RWPE2 (cell line): ENCODE results near the gene IGLON5.

Source experiments
- ATAC-seq: fragments of 200-7000 bp; cut with Tn5 transposase; 3 replicates; pipeline ENCODE4 v1.9.1; 2021; ENCODE audit warnings: low read depth
- DNase-seq: peaks from one replicate; pipeline ENCODE4 v3.0.0-alpha.2; 2020; ENCODE audit warnings: low spot score
- H3K27ac ChIP-seq: fragments of 450-650 bp; 2 replicates; pipeline ENCODE4 v1.5.1; 2017; ENCODE audit warnings: mild to moderate bottlenecking; ENCODE audit not compliant: poor library complexity, severe bottlenecking
- H3K27me3 ChIP-seq: fragments of 250-450 bp; sonication (Bioruptor Pico); 2 replicates; pipeline ENCODE4 v1.5.1; 2021; ENCODE audit warnings: mild to moderate bottlenecking, moderate library complexity; ENCODE audit not compliant: insufficient read depth, poor library complexity, severe bottlenecking
- H3K36me3 ChIP-seq: fragments of 250-450 bp; sonication (Bioruptor Pico); 2 replicates; pipeline ENCODE4 v1.5.1; 2020; ENCODE audit warnings: low read depth, mild to moderate bottlenecking, moderate library complexity
- H3K4me1 ChIP-seq: fragments of 250-450 bp; sonication (Bioruptor Pico); 2 replicates; pipeline ENCODE4 v1.5.1; 2021; ENCODE audit warnings: mild to moderate bottlenecking, moderate library complexity; ENCODE audit not compliant: insufficient read depth, poor library complexity, severe bottlenecking
- H3K4me3 ChIP-seq: fragments of 250-450 bp; sonication (Bioruptor Pico); 2 replicates; pipeline ENCODE4 v1.5.1; 2021; ENCODE audit warnings: mild to moderate bottlenecking, moderate library complexity; ENCODE audit not compliant: severe bottlenecking
- H3K9me3 ChIP-seq: fragments of 250-450 bp; sonication (Bioruptor Pico); 2 replicates; pipeline ENCODE4 v1.5.1; 2021; ENCODE audit warnings: mild to moderate bottlenecking, moderate library complexity; ENCODE audit not compliant: severe bottlenecking
- TF ChIP-seq, protein P1 (sequence below): fragments of 450-650 bp; IDR thresholded peaks from one replicate; pipeline ENCODE4 v1.5.1; 2017; ENCODE audit warnings: mild to moderate bottlenecking, moderate library complexity; ENCODE audit not compliant: poor library complexity, severe bottlenecking

Gene IGLON5

DNA sequence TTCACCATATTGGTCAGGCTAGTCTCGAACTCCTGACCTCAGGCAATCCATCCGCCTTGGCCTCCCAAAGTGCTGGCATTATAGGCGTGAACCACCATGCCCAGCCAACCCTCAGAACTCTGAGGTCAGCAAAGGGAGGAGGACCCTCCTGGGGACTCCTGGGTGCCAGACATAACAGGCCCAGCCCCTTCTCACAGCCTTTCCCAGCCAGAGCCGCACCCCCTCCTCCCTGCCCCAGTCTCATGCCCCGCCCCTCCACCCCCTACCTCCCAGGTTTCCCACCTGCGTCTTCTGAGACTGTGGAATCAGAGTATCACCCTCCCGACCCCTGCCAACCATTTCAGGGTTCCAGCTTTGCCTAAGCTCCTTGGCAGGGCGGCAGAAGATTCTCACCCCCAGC lies 5.2 kb downstream of the IGLON5 start:
- DNase-seq = no peak
- H3K4me3 ChIP-seq = no peak overlapping the region
- H3K27me3 ChIP-seq = peaks cover 12% of the 10 kb centered on the region
- H3K4me1 ChIP-seq = no peaks in the 10 kb centered on the region
- no peak overlapping the region for H3K27ac ChIP-seq
- no peak for ATAC-seq
- TF ChIP-seq, protein P1, sequence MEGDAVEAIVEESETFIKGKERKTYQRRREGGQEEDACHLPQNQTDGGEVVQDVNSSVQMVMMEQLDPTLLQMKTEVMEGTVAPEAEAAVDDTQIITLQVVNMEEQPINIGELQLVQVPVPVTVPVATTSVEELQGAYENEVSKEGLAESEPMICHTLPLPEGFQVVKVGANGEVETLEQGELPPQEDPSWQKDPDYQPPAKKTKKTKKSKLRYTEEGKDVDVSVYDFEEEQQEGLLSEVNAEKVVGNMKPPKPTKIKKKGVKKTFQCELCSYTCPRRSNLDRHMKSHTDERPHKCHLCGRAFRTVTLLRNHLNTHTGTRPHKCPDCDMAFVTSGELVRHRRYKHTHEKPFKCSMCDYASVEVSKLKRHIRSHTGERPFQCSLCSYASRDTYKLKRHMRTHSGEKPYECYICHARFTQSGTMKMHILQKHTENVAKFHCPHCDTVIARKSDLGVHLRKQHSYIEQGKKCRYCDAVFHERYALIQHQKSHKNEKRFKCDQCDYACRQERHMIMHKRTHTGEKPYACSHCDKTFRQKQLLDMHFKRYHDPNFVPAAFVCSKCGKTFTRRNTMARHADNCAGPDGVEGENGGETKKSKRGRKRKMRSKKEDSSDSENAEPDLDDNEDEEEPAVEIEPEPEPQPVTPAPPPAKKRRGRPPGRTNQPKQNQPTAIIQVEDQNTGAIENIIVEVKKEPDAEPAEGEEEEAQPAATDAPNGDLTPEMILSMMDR = no peak
- no peaks in the 10 kb centered on the region for H3K9me3 ChIP-seq
- no peaks in the 10 kb centered on the region for H3K36me3 ChIP-seq

DNA sequence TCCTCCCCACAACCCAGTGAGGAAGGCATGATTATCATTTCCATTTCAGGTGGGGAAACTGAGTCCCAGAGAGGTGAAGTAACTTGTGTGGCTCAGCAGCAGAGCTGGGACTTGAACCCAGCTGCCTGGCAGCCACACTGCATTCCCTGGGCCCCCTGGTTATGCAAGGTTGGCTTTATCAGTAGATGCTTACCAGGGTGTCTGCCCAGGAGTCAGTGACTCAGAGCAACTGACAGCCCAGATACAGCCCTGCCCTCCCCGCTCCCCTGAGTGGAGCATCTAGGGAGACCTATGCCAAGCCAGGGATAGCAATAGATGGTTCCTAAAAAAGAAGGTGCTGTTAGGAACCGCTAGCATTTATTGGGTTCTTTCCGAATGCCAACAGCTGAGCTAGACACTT lies 5.9 kb downstream of the IGLON5 start:
- ATAC-seq = no peak
- DNase-seq = no peak
- Histone ChIP-seq H3K4me3 (no peak overlapping the region), H3K36me3 (no peaks in the 10 kb centered on the region), H3K4me1 (no peaks in the 10 kb centered on the region), H3K27me3 (peaks cover 6% of the 10 kb centered on the region), H3K9me3 (no peaks in the 10 kb centered on the region), H3K27ac (no peak overlapping the region)
- TF ChIP-seq, protein P1 = no peak

DNA sequence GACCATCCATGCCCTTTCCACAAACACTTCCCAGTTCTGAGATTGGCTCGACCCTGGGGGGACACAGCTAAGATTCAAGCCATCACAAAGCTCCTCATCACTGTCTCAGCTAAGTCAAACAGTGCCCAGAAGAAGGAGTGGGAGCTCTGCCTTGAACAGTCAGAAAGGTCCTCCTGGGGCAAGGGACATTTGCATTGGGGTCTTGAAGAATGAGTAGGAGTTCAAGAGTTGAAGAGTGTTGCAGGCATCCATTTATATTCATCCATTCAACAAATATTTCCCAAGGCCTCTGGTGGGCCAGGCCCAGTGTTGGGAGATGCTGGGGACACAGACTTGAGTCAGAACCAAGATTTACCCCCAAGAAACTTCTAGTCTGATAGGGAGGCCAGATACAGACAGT lies 6.5 kb downstream of the IGLON5 start:
- no peaks in the 10 kb centered on the region for H3K9me3 ChIP-seq
- DNase-seq (no peak), ATAC-seq (no peak)
- peaks cover 3% of the 10 kb centered on the region for H3K27me3 ChIP-seq
- H3K4me1 ChIP-seq = no peaks in the 10 kb centered on the region
- no peaks in the 10 kb centered on the region for H3K36me3 ChIP-seq
- no peak overlapping the region for H3K4me3 ChIP-seq
- H3K27ac ChIP-seq = no peak overlapping the region
- TF ChIP-seq, protein P1 = no peak

DNA sequence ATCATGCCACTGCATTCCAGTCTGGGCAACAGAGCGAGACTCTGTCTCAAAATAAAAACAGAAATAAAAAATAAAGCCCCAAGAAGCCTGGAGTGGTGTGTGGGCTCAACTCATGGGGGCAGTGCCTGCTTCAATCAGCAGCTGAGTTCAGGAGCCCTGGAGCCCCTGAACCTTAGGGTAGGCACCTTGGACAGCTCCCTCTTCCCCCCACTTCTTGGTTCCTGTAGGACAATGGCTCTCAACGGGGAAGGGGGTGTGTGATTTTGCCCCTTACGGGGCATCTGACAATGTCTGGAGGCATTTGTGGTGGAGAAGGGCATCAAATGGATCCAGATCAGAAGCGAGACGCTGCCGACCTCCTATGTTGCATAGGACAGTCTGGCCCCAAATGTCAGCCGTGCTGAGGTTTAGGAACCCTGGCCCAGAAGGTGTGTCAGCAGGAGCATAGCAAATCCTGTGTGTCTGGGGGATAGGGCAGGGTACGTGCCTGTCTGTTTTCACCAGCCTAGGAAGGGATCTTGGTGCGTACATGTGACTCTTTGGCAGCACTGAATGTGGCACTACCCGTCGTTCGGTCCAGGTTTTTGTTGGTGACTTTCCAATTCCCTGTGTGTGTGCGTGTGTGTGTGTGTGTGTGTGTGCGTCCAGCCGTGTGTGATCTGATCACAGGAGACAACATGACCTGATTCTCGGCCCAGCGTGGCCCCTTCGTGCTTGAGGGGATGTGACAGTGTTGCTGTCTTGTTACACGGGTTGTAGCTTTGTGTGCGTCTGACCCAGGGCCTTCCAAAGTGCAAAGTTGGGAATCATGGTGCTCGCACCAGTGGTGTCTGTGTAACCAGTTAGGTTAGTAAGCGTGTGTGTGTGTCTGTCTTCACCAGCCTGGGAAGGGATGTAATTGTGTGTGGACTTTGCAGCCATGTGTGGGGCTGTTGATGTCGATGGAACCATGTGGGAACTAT lies 7.5 kb downstream of the IGLON5 start:
- no peak overlapping the region for H3K4me3 ChIP-seq
- no peak overlapping the region for H3K27ac ChIP-seq
- H3K27me3 ChIP-seq = no peaks in the 10 kb centered on the region
- TF ChIP-seq, protein P1 = no peak
- ATAC-seq (no peak), DNase-seq (no peak)
- H3K36me3 ChIP-seq = no peaks in the 10 kb centered on the region
- no peaks in the 10 kb centered on the region for H3K4me1 ChIP-seq
- H3K9me3 ChIP-seq = no peaks in the 10 kb centered on the region

DNA sequence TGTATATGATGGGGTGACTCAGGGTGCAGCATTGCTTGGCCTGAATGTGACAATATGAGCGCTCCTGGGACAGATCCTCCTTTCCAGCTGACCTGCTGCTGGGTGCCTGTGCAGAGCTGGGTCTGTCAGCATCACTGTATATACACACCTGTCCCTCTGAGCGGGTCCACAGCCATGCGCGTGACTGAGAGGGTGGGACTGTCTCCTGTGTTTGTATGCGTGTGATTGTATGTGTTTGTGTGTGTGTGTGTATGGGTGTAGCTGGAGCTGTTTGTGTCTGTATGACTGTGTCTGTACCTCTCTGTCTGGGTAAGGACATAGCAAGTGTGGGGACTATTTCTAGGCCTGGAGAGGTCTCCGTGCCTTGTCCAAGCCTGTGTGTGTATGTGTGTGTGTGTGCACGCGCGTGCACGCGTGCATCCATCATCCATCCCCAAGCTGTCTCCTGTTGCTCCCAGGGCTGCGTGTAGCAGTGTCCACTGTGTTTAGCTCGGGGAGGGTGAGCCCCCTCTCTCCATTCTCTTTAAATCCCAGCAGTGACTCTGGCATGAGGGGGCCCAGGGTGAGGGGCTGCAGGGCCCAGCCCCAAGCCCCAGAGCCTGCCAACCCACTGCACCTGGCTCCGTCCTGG lies 8.3 kb downstream of the IGLON5 start:
- DNase-seq = no peak
- no peaks in the 10 kb centered on the region for H3K36me3 ChIP-seq
- ATAC-seq = no peak
- TF ChIP-seq, protein P1 = no peak
- no peak overlapping the region for H3K4me3 ChIP-seq
- no peaks in the 10 kb centered on the region for H3K9me3 ChIP-seq
- H3K27me3 ChIP-seq = no peaks in the 10 kb centered on the region
- H3K27ac ChIP-seq = no peak overlapping the region
- no peaks in the 10 kb centered on the region for H3K4me1 ChIP-seq
